Spleen (tissue), 7 donors: ENCODE results near the gene C3orf18.

ENCODE experiments used
- CTCF ChIP-seq, 11 experiments: fragments of 200-600 bp in 7 of 11; fragments of 450-650 bp in 4 of 11; sonication (generic) in 4 of 11; IDR thresholded peaks in 8 of 11; conservative IDR thresholded peaks in 3 of 11; 1 replicate in 7 of 11; 2 replicates in 4 of 11; pipeline versions ENCODE4 v1.4.0 to v1.8.0; 2016 to 2021; ENCODE audit warnings: antibody characterized with exemption in 11 of 11, inconsistent platforms in 4 of 11, mild to moderate bottlenecking in 1 of 11
- POLR2A ChIP-seq, 3 donors: fragments of 450-650 bp; IDR thresholded peaks; one replicate each; pipeline ENCODE4 v1.5.1; 2017; ENCODE audit warnings: antibody characterized with exemption in 3 of 3, mild to moderate bottlenecking in 1 of 3
- donor health status: DM: no; HTN: no; CAD: no; lungs with moderate emphysema.
- donor health status: DM: no; HTN: no; CAD: no.
- donor health status: DM: no; HTN: no; CAD: no.

DNA sequence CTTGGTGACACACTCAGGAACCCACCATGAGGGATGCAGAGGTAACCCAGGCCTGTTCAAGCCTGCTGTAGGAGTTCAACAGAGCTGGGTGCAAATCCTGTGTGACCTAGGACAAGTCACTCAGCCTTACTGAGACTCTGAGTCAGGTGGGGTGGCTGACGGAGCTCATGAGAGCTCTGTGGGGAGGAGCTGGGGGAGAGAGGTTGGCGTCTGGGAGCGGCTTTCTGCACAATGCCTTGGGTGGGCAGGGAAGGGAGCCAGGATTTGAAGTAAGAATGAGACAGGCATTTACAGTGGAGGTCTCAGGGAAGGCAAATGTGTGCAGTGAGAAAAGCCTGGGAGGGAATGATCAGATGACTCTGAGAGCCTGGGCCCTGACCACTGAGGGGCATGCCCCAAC, 18.3 kb downstream of the C3orf18 start:
- no peak for TF ChIP-seq POLR2A (IDR thresholded peaks at IDR 0.05)
- no peak for TF ChIP-seq CTCF (IDR thresholded peaks at IDR 0.05 in 8 of 11, conservative IDR thresholded peaks at IDR 0.05 in 3 of 11)
